Measurements from ENCODE around the gene BNC1.

GRCh38 chr15:83283138-83283812 lies 1.2 kb downstream of the BNC1 start:
- no peak for TF ChIP-seq ISL1 (CRISPR knock-in tag; IDR thresholded peaks at IDR 0.05)
- no peak for TF ChIP-seq CSRNP3 (CRISPR knock-in tag; IDR thresholded peaks at IDR 0.05)
- TF ChIP-seq ESRRG (CRISPR knock-in tag; IDR thresholded peaks at IDR 0.05) = no peak
- TF ChIP-seq POU6F1 (CRISPR knock-in tag; IDR thresholded peaks at IDR 0.05; ENCODE audit: borderline replicate concordance, low read depth) = no peak
- no peak for TF ChIP-seq CREB5 (CRISPR knock-in tag; IDR thresholded peaks at IDR 0.05; ENCODE audit: low read depth)
- TF ChIP-seq PATZ1 (CRISPR knock-in tag; IDR thresholded peaks at IDR 0.05; ENCODE audit: borderline replicate concordance) = no peak
- TF ChIP-seq ZNF70 (CRISPR knock-in tag; IDR thresholded peaks at IDR 0.05) = no peak
- TF ChIP-seq ARNTL (CRISPR knock-in tag; IDR thresholded peaks at IDR 0.05; ENCODE audit: borderline replicate concordance, low read depth) = no peak
- TF ChIP-seq GLIS3 (CRISPR knock-in tag; IDR thresholded peaks at IDR 0.05) = no peak

All from SK-N-SH treated with all-trans-retinoic acid at 6 μM for 48 hours (cell line).